Stimulated activated CD4-positive, alpha-beta T cell treated with anti-CD3 and anti-CD28 coated beads, Interleukin-12 subunit alpha, Interleukin-12 subunit beta, amount 100 ng/mL, for 4 hours (primary cell): ENCODE measurements around the gene THSD7B.
"Not testable (repeated sequence)": the region's sequence is repeated elsewhere in the genome, so short reads cannot be mapped to it uniquely, and the experiment has no call there.

Source experiments
- DNase-seq: peaks from one replicate; pipeline ENCODE4 v3.0.0-alpha.2; 2020

The THSD7B gene

GRCh38 chr2:137291836-137292570 lies 526.7 kb downstream of the THSD7B start:
- DNase-seq = no peak

- no peak for DNase-seq
Observed at GRCh38 chr2:137298377-137298776, 533.0 kb downstream of the THSD7B start.

DNA sequence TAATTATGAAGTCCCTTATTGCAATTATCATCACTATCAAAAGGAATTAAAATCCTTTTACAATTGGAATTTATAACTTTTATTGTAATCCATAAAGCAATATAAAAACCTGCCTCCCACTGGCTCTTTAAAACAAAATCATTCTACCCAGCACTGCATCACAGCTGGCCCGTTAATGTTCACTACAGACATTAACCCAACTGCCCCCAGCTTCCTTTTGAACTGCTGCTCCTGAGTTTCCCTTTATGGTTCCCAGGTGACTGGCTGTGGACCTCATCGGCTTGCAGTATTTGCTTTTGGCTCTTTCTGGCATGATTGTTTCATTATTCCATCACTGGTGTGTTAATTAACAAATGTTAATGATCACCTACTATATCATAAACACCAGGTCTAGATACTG lies 535.6 kb downstream of the THSD7B start:
- no peak for DNase-seq

DNA sequence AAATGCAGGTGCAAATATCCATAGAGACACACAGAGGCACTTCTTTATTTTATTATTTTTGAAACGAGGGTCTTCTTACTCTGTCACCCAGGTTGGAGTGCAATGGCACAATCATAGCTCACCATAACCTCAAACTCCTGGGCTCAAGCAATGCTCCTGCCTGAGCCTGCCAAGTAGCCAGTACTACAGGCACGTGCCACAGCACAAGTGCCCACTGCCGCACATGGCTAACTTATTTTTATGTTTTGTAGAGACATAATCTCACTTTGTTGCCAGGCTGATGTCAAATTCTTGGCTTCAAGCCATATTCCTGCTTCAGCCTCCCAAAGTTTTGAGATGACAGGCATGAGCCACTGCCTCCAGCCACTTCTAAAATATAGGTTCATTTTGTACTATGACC lies 537.6 kb downstream of the THSD7B start:
- no peak for DNase-seq

DNA sequence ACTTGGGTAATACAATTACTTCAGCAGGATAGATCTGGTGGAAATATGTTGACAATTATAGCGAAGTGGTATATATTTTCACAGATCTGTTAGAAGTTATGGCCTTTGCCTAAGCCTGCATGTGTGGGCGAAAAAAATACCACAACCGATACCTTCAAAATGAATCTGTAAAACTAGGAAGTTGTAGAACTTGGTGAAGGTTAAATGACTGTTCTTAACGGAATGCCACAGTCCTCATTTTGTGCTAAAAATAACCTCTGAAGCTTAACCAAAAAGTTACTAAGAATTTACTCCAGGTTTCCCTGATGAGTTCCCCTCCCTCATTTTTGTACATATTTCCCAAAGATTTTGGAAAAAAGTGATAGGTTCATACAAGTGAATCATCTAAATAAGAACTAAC lies 550.7 kb downstream of the THSD7B start:
- no peak for DNase-seq

- no peak for DNase-seq
Observed at GRCh38 chr2:137321566-137321965, 556.2 kb downstream of the THSD7B start.

- DNase-seq = not testable (repeated sequence)
Observed at GRCh38 chr2:137331562-137331961, 566.2 kb downstream of the THSD7B start.

GRCh38 chr2:137333386-137334165 lies 568.2 kb downstream of the THSD7B start:
- no peak for DNase-seq

GRCh38 chr2:137336067-137336466 lies 570.7 kb downstream of the THSD7B start:
- DNase-seq = no peak

- DNase-seq = no peak
Observed at GRCh38 chr2:137339051-137339450, 573.7 kb downstream of the THSD7B start.

- no peak for DNase-seq
Observed at GRCh38 chr2:137345994-137346393, 580.6 kb downstream of the THSD7B start.

DNA sequence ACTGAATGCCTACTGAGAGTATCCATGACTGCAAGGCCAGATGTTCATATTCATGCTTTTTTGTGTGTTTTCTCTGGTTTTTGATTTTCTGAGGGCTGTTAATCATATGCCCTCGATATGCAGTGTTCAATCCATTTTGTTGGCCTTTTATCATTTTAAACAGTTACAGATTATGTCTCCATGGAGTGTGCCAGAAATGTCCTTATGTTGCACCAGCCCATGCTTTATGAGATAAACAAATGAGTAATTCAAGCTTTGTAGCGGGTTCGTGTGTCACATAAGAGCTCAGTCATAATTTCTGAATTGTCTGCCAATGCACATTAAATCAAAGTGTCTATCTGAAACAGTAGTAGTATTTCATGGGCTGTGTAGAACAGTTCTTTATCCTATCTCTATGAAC lies 583.0 kb downstream of the THSD7B start:
- DNase-seq = no peak

GRCh38 chr2:137357634-137358033 lies 592.3 kb downstream of the THSD7B start:
- DNase-seq = no peak

GRCh38 chr2:137367361-137367760 lies 602.0 kb downstream of the THSD7B start:
- DNase-seq = no peak

- no peak for DNase-seq
Observed at GRCh38 chr2:137369106-137369505, 603.8 kb downstream of the THSD7B start.

DNA sequence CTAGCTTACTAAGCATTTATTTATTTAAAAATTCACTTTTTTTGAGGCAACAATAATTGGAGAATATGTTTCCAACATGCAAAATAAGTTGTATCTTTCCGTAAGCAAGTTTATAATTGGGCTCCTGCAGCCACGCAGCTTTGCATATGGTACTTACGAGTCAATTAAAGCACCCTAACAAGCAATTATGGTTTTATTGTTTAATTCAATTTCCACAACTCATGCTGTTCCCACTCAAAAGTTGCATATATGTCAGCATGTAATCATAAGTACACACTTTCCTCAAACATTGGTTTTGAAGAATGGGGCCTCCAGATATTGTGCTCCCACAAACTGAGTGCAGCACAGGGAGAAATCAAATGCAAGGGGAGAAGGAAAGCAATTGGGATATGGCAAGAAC lies 613.8 kb downstream of the THSD7B start:
- no peak for DNase-seq

- no peak for DNase-seq
Observed at GRCh38 chr2:137380610-137381009, 615.3 kb downstream of the THSD7B start.

- no peak for DNase-seq
Observed at GRCh38 chr2:137381731-137382130, 616.4 kb downstream of the THSD7B start.

GRCh38 chr2:137383391-137383790 lies 618.0 kb downstream of the THSD7B start:
- DNase-seq = no peak

DNA sequence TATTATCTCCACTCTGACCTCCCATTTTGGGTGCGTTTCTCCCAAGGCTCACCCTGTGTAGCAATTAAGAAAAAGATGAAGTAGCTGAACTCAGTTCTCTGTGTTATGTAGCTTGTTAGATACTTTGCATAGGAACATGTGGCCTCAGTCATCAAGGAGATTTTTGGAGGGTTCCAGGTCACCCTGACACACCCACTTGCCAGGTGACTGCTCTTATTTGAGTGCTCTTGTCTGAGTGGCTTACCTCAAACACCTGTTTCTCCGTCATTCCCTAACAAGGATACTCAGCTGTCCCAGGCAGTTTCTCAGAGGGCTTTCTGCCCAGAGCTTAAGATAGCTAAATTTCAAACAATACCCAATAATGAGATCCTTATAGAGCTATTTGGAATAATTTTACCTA lies 621.7 kb downstream of the THSD7B start:
- no peak for DNase-seq

DNA sequence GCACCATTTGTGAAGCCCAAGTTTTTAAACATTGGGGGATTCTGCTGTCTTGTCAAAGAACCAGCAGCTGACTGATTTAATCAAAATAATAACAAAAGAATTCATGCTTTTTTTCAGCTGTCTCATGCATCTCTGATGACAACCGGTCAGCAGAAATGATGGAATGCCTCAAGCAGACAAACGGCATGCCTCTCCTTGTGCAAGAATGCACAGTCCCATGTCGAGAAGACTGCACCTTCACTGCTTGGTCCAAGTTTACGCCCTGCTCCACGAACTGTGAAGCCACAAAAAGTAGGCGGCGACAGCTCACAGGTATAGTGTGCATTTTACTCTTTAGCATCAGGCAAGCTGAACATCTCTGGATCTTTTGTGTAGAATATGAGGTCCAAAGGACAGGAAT lies 640.2 kb downstream of the THSD7B start:
- no peak for DNase-seq

- DNase-seq = no peak
Observed at GRCh38 chr2:137411585-137411984, 646.2 kb downstream of the THSD7B start.

- no peak for DNase-seq
Observed at GRCh38 chr2:137420744-137421143, 655.4 kb downstream of the THSD7B start.

- no peak for DNase-seq
Observed at GRCh38 chr2:137435162-137435561, 669.8 kb downstream of the THSD7B start.

DNA sequence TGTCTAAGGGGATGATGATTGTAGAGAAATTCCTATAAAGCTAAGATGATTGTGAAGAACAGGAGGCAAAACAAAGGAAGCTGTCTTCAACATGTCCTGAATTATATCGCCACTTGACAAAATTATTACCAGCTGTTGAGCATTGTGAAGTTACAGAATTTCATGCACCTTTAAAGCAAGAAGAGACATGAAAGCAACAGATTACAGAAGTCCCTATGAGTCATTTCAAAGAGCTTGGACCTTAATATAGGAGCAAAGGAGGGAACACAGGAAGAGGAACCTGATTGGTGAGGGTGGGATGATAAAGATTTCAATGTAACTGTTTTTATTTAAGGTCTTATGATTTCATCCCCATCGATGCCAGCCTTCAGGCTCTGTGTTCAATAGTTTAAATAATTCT lies 672.0 kb downstream of the THSD7B start:
- DNase-seq = no peak
